Gastrocnemius medialis (tissue), 4 donors: ENCODE data around the gene CCDC187. TPM values are rescaled to one million over a fixed set of nuclear protein-coding genes. Genes with fewer than 3 reads are reported as not detected.
"Not testable (repeated sequence)": the region's sequence is repeated elsewhere in the genome, so short reads cannot be mapped to it uniquely, and the experiment has no call there.

Experiments
- ATAC-seq, 2 donors: fragments of 150-250 bp; one replicate each; pipeline ENCODE4 v1.9.1; 2016
- DNase-seq, 2 donors: peaks; one replicate each; pipeline ENCODE4 v3.0.0-alpha.2; 2019
- H3K27ac ChIP-seq, 4 donors: fragments of 200-600 bp; sonication (generic); 1 replicate in 1 of 4; 2 replicates in 3 of 4; pipeline ENCODE4 v1.5.1; 2016 to 2018; ENCODE audit warnings: mild to moderate bottlenecking in 2 of 4, moderate library complexity in 1 of 4
- H3K27me3 ChIP-seq, 3 donors: fragments of 200-600 bp; sonication (generic) in 2 of 3; 1 replicate in 1 of 3; 2 replicates in 2 of 3; pipeline versions ENCODE4 v1.5.1 to v1.6.0; 2016 to 2019; ENCODE audit warnings: mild to moderate bottlenecking in 1 of 3, moderate library complexity in 1 of 3
- H3K36me3 ChIP-seq, 2 donors: fragments of 200-600 bp; sonication (generic) in 1 of 2; one replicate each; pipeline ENCODE4 v1.5.1; 2017 to 2018
- H3K4me1 ChIP-seq, 2 donors: fragments of 200-600 bp; sonication (generic) in 1 of 2; one replicate each; pipeline ENCODE4 v1.5.1; 2016 to 2017; ENCODE audit warnings: mild to moderate bottlenecking in 2 of 2
- H3K4me3 ChIP-seq, 4 donors: fragments of 200-600 bp; sonication (generic) in 3 of 4; 1 replicate in 1 of 4; 2 replicates in 3 of 4; pipeline ENCODE4 v1.5.1; 2016 to 2019; ENCODE audit warnings: mild to moderate bottlenecking in 2 of 4
- H3K9me3 ChIP-seq, 3 donors: fragments of 200-600 bp; sonication (generic) in 2 of 3; 1 replicate in 1 of 3; 2 replicates in 2 of 3; pipeline ENCODE4 v1.5.1; 2016 to 2019
- CTCF ChIP-seq, 5 experiments: fragments of 450-650 bp in 3 of 5; fragments of 200-600 bp in 2 of 5; sonication (generic) in 2 of 5; IDR thresholded peaks in 4 of 5; conservative IDR thresholded peaks in 1 of 5; 1 replicate in 4 of 5; 2 replicates in 1 of 5; pipeline ENCODE4 v1.5.1; 2016 to 2019; ENCODE audit warnings: antibody characterized with exemption in 5 of 5, mild to moderate bottlenecking in 3 of 5, moderate library complexity in 3 of 5
- POLR2A ChIP-seq, 2 donors: fragments of 450-650 bp; IDR thresholded peaks; one replicate each; pipeline ENCODE4 v1.6.1; 2017; ENCODE audit warnings: antibody characterized with exemption in 2 of 2, mild to moderate bottlenecking in 2 of 2, moderate library complexity in 2 of 2
- in situ Hi-C, 4 donors: fragments of 200-750 bp; cut with MboI; loops; one replicate each; pipeline versions ENCODE4 v1.15.0 to v1.8.0; 2017; ENCODE audit warnings: low sequenced_read_pairs in 4 of 4
- intact Hi-C: fragments of 100-400 bp; cut with DNase I; formaldehyde crosslinking; loops from one replicate; pipeline ENCODE4 v1.15.1; 2023; ENCODE audit warnings: low total_unique reads
- total RNA-seq, 4 donors: library from RNA; depleted of rRNA; stranded (reverse); fragments of >200 nt; gene quantifications; one replicate each; pipeline versions ENCODE4 v1.1.0 to v1.2.3, GENCODE V29; 2016

The CCDC187 gene
- total RNA-seq, 4 donors from 2014 or later, result not detected

DNA sequence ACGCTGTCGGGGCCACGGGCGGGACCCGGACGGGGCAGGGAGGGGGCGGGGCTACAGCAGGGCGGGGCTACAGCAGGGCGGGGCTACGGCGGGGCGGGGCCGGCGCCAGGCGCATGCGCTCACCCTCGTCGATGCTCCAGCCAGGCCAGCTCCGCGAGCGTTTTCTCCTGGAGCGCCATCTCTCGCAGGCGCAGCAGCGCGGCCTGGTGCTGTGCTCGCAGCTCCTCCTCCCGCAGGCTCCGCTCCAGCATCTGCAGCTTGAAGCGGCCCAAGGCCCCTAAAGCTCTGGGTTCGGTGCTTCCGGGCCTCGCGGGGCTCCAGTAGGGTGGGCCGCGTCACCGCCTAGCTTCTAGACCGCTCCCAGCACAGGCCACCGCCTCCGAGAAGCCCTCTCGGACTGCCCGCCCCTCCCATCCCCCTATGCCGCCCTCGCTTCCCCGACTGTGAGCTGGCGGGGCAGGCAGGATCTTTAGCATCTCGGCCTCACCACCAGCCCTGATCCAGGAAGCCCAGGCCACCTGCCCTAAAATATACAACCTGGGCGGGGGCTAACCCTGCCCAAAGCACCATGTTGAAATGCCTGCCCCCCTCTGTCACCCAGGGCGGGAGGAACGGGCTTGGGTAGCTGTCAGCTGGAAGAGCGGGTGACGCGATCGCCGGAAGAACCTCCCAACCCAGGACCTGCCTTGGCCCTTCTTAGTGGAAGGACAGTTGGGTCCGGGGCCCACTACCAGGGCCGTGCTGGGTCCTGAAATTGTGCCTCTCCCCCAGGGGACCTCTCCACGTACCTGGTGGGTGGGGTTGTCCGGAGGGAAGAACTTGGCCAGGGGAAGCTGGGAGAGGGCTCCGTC, 36.4 kb downstream of the CCDC187 start:
- DNase-seq (peak; percentile 32 to 58), ATAC-seq (peak; percentile 47 to 85)
- Histone ChIP-seq H3K27ac (no peak overlapping the region), H3K36me3 (no peaks in the 10 kb centered on the region), H3K4me3 (peak overlapping the region; percentile 44 to 53 (median 48)), H3K27me3 (peaks cover 15 to 29% (median 20%) of the 10 kb centered on the region in 3 donors), H3K9me3 (no peaks in the 10 kb centered on the region), H3K4me1 (peaks cover 3 to 4% of the 10 kb centered on the region in 2 donors)
- TF ChIP-seq CTCF (IDR thresholded peaks at IDR 0.05 in 4 of 5, conservative IDR thresholded peaks at IDR 0.05 in 1 of 5) (no peak), POLR2A (IDR thresholded peaks at IDR 0.05) (no peak)
- in situ Hi-C loops, result no loop called here
- intact Hi-C loops, result no loop called here

GRCh38 chr9:136266641-136267040, 37.3 kb downstream of the CCDC187 start:
- H3K27ac ChIP-seq, H3K9me3 ChIP-seq, H3K36me3 ChIP-seq, in situ Hi-C loops, DNase-seq, ATAC-seq, H3K4me1 ChIP-seq, intact Hi-C loops: not testable (repeated sequence)
- Histone ChIP-seq H3K4me3 (peak overlapping the region in 3 of 4 donors; percentile 44 to 49 (median 46)), H3K27me3 (peaks cover 15 to 29% (median 20%) of the 10 kb centered on the region in 3 donors)

- ATAC-seq, result no peak
- Histone ChIP-seq H3K4me1 (peaks cover 3 to 4% of the 10 kb centered on the region in 2 donors), H3K36me3 (no peaks in the 10 kb centered on the region), H3K4me3 (no peak overlapping the region), H3K9me3 (no peaks in the 10 kb centered on the region), H3K27me3 (peaks cover 15 to 29% (median 20%) of the 10 kb centered on the region in 3 donors), H3K27ac (no peak overlapping the region)
- in situ Hi-C loops (no loop called here), intact Hi-C loops (no loop called here)
- TF ChIP-seq POLR2A (IDR thresholded peaks at IDR 0.05) (no peak), CTCF (IDR thresholded peaks at IDR 0.05 in 4 of 5, conservative IDR thresholded peaks at IDR 0.05 in 1 of 5) (no peak)
- no peak for DNase-seq
These were observed 38.1 kb downstream of the CCDC187 start for GRCh38 chr9:136265561-136266355.

- Histone ChIP-seq H3K27ac (no peak overlapping the region), H3K27me3 (peaks cover 15 to 25% (median 20%) of the 10 kb centered on the region in 3 donors), H3K4me3 (no peak overlapping the region), H3K36me3 (no peaks in the 10 kb centered on the region), H3K9me3 (no peaks in the 10 kb centered on the region), H3K4me1 (peaks cover 3 to 4% of the 10 kb centered on the region in 2 donors)
- in situ Hi-C loops, result no loop called here
- intact Hi-C loops, result no loop called here
- DNase-seq (no peak), ATAC-seq (no peak)
- no peak for TF ChIP-seq CTCF (IDR thresholded peaks at IDR 0.05 in 4 of 5, conservative IDR thresholded peaks at IDR 0.05 in 1 of 5)
- no peak for TF ChIP-seq POLR2A (IDR thresholded peaks at IDR 0.05)
These were observed 39.2 kb downstream of the CCDC187 start for GRCh38 chr9:136264441-136265405.
